Esophagus mucosa (tissue), 1 donor: ENCODE measurements around the gene PTH1R. TPM values are rescaled to one million over a fixed set of nuclear protein-coding genes. Genes with fewer than 3 reads are reported as not detected.

Experiments used
- ATAC-seq: fragments of 200-7000 bp; cut with Tn5 transposase; one replicate; pipeline ENCODE4 v1.9.1; 2020
- total RNA-seq: library from RNA; stranded (reverse); gene quantifications from one replicate; pipeline ENCODE4 v1.2.4, GENCODE V29; 2023
- donor health status: DM: yes; HTN: yes; CAD: no.

Gene PTH1R
- total RNA-seq, 1 donor from 2014 or later = 0.28 TPM

DNA sequence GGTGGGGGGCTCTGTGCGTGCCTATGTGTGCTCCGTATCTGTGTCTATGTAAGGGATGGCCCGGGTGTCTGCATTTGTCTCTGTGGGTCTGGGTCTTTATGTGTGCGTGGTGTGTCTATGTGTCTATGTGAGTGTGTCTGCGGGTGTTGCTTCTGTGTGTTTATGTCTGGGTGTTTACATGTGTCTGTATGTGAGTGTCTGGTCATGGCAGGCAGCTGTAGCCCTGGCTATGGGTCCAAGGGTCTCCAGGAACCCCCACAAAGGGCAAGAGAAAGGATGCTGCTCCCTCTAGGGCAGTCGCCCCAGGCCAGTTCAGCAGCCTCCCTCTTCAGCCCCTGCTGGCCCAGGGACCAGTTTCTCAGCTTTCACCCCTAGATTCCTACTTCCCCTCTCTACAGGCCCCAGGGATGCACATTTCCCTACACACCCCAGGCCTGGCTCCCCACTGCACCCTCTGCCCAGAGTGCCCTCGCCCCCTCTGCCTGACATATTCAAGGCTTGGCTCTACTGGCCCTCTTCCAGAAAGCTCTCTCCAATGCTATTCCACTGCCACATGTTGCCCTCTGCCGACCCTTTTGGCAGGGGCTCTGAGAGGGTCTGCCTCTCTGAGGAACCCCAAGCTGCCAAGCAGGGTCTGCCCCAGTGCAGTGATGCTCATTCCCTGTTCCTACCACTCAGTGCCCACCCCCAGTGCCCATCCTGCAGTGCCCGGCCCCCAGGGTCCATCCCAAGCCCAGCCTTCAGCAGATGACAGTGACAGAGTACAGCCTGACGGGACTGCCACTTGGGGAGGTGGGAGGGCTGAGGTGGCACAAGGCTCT lies 13.2 kb upstream of the PTH1R start:
- no peak for ATAC-seq

DNA sequence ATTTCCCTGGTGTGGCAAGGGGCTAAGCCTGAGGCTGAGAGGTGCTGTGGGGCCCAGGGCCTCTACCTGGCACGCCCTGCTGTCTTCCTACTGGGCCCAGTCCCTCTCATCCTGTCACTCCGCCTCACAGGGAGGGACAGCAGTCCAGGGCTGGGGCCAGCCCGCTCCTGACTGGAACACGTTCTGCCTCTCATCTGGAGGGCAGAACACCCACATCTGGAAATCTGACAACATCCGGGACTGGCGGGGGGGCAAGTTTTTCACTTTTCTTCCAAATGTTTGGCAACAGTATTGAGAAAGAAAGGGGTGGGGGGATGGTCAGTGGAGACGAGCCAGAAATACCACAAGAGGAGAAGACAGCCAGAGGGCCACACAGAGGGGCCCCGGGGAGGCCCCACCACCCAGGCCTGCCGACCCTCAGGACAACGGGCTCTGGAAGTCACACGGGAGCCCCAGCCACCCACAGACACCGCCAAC lies 12.5 kb upstream of the PTH1R start:
- ATAC-seq = no peak

DNA sequence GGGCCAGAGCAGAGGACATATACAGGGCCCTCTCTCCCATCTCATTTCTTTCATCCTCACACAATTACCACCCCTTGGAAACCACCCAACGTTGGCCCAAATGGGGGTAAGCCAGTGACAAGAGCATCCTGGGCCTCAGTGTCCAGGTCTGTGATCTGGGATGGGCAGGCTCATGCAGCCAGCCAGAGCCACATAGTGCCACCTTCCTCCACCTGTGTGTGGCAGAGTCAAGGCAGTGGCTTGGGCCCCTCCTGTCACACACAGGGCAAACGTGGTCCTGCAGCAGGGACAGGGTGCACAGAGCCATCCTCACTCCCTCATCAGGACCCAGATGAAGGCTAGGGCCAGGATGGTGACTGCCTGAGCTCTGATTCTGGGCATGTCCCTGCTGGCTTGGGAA lies 12.0 kb upstream of the PTH1R start:
- ATAC-seq = no peak

DNA sequence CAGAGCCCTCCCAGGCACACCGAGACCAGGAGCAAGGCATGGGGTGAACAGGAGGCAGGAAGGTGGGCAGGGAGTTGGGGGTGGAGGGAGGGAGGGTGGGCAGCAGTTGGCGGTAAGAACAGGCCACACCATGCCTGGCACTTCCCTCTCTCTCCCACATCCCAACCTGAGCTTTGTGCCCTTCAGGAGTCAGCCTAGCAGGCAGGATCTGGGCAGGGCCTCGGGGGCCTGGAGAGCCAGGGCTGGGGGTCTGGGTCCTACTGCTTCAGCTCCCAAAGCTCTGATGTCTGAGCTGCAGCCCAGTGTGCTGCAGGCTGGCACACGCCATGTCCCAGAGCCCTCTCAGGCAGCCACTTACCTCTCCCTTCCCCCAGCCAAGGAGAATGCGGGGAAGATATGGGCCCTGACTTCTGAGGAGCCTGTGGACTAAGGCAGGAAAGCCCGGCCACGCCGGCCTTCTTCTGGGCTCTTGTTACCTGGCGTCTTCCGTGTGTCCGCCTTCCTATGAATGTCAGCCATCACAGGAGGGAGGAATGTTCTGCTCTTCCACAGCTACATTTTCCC lies 11.4 kb upstream of the PTH1R start:
- ATAC-seq = no peak

DNA sequence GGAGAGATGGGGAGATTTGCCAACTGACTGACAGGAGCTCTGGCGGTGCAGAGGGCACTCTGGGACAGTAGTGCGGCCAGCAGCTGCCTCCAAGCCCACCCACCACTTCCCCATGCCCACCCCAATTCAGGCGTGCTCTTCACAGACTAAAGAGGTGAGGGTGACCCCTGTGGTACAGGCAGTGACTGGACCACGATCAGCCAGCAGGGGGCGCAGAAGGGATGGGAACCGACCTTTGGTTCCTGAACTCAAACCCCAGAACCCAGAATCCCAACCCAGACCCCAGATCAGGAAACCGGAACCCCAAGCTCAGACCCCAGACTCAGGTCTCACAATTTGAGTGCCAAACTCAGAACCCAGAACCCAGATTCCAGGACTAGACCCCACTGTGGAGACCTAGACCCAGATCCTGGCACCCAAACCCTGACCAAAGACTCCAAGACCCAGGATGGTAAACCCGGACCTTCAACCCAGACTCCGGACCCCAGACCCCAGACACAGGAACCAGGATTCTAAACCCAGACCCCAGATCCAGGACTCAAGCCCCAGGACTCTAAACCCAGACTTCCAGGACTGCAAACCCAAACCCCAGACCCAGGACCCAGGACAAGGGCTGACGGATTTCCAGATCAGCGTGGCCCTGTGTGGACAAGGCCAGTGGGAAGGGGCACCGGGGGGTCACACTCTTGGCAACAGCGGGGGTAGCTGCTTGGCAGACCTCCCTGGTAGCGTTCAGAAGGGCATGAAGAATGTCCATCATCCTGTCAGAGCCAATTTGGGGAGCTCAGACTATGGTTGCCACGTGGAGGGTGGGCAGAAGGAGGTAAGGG lies 10.6 kb upstream of the PTH1R start:
- ATAC-seq = peak; percentile 49

DNA sequence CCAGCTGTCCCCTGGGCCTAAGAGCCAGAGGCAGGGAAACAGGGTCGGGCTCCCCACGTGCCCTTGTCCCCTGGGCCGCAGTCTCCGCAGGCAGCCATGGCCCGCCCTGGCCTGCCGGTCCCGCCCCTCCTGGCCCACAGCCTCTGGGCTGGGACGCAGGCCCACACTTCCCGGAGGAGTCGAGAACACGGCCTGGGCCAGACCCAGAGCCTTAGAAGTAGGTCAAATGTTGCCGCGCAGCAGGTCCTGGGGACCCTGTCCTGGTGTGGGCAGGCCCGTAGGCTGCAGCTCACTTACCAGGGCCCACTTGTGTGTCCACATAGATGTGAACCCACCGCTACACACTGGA lies 10.0 kb upstream of the PTH1R start:
- ATAC-seq = peak; percentile 64

DNA sequence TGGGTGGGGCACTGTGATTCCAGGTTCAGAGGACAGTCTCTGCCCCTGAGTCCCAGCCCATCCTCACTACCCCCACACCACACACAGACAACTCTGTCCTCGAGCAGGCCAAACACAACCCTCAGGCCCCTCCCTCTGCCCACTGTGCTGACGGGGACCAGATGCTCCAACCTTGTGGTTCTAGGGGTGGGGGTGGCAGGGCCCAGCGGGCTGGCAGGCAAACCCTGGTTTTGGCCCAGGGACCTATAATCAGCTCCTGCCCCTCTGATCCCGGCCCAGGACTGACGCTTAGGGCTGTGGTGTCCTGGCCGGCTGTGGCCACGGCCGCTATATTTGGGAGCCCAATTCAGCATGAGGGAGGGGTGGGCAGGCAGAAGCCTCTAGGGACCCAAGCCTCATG lies 9.2 kb upstream of the PTH1R start:
- no peak for ATAC-seq

DNA sequence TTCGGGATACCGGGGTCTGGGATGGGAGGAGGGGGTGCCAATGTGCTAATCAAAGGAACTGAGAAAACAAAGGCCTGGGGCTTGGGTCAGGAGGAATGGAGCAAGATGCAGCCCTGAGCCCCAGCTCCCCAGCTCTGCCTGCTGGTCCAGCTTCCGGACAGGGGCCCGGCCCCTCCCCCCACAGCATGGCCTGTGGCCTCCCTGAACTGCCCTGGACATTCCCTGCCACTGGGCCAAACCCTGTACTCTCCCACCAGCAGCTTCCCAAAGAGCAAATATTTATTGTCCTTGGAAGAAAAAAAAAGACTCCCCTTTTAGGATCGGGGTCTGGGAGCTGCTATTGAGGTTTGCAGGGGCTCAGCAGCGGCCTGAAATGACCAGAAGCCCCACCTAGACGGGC lies 8.6 kb upstream of the PTH1R start:
- no peak for ATAC-seq

DNA sequence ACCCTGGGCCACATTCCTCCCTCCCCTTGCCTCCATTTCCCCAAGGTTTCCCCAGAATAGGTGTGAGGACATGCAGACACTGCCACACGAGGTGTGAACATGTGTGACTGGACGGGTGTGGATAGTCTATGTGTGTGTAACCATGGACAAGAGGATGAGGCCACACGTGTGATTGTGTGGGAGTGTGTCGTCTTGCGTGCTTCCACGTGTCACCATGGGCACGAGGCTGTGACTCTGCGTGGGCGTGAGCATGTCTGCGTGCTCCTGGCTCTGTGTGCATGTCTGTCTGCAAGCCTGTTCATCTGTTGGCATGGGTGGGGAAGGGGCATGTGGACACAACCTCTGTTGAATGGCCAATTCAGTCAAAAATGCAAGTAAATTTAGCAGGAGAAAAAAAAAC lies 8.1 kb upstream of the PTH1R start:
- no peak for ATAC-seq

DNA sequence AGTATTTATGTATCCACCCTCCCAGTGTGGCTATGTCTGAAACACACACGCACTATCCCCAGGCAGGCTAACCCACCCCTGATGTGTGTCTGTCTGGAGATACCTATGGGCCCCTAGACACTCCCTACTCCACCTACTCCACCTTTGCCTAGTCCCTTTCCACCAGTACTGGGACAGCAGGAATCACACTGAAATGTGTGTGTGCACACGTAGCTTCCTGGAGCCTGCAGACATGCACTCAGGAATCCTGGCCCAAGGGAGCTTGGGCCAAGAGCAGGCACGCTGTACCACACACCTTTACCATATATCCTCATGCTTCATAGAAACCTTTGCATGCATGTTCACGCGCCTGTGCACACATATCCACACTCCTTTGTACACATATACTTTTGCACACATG lies 6.9 kb upstream of the PTH1R start:
- no peak for ATAC-seq

DNA sequence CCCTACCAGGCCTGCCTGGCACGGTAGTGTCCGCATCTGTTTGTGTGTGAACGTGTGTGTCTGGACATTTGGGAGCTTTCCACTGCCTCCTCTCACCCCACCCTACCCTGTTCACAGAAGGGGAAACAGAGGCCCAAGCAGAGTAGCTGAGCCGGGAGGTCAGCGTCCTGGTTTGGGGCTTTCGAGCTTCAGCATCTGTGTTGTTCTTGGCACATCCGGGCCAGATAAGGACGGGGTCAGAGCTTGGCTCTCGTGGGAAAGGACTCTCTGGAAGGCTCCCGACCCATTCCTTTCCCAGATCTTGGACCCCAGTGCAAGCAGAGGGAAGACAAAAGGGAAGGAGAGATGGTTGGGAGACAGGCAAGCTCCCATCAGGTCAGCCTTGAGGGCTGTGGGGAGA lies 6.3 kb upstream of the PTH1R start:
- ATAC-seq = no peak

DNA sequence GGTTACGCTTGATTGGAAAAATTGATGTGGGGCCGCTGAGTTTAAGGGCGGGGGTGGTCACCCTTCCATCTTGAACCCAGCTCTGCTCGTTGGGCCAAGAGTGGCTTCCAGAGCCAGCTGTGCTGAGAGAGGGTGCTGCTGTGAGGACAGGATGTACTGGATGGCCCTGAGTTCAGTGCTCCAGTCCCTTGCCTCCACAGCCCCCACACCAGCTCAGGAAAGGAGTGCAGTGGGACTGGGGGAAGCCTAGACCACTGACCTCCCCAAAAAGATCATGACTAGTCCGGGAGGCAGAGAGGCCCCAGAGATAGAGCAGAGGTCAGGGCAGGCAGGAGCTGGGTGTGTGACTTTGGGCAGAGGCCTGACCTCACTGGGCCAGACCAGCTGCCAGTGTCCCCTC lies 4.0 kb upstream of the PTH1R start:
- no peak for ATAC-seq

DNA sequence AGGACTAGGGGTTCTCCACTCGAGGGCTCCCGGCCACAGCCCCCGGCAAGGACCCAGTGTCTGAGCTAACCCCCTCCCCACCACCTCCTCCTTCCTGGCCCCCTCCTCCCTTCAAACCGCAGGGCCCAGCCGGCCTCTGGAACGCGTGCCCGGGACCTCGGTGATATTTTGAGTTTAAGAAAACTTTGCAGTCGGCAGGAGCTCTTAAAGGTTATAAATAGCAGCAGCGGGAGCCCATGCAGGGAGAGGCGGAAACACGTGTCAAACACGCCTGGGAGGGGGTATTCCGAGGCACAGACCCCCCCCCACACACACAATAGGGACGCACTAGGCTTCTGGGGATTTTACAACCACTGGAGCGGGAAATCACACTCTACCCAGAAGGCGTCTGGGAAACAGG lies 3.1 kb upstream of the PTH1R start:
- no peak for ATAC-seq

DNA sequence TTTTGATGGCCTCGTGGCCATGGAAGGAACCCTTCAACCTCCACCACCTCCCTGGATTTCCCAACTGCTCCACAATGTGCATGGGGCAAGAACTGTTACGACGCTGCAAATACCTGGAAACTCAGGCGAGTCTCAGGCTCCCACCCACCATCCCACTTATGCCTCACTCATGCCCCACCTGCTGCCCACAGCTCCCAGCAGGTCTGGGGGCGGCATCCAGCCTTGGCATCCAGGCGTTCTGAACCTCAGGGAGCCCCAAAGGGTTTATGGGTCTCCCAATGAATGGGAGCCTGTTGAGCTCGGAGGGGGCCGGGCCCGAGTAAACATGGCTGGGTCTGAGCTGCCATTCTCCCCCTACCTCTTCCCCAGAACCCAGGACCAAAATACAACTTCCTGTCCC lies 2.0 kb upstream of the PTH1R start:
- no peak for ATAC-seq

DNA sequence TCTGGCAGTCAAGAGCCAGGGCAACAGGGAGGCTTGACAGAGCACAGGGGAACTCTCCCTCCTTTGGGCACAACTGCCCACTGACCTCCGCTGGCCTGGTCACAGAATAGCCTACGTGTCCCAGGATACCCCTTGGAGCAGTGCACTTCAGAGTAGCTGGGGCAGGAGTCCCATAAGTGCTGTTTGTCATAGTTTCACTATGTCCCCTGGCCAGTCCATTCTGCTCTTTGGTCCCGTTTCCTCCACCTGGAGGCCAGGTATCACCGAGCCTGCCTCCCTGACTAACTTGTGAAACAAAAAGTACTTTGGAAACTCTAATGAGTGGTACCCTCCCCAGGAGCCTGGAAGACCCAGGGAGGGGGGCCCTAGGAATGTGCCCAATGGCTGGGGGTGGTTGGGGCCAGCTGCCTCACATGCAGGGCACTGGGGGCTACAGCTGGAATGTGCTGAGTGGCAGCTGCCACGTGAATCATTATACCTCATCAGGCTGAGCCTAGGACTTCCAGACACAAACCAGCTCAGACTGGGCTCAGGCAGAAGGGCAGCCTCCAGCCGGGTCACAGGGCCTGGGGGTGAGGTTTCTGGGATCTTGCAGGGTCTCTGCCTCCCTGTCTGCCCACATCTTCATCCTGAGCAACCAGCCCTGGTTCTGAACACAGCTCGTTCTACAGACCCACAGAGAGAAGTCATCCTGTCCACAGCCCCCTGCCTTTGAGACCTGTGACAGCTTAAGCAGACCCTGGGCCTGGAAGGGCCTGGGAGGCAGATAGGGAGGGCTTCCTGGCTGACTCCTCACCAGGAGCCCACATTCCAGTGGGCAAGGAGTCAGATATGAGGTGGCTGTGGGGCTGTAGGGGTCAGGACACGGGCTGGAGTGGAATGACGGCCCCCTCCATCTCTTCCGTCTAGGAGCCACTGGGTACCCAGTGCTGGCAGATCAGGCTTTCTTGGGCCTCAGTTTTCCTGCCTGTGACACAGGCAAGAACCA lies 914 bp upstream of the PTH1R start:
- no peak for ATAC-seq

DNA sequence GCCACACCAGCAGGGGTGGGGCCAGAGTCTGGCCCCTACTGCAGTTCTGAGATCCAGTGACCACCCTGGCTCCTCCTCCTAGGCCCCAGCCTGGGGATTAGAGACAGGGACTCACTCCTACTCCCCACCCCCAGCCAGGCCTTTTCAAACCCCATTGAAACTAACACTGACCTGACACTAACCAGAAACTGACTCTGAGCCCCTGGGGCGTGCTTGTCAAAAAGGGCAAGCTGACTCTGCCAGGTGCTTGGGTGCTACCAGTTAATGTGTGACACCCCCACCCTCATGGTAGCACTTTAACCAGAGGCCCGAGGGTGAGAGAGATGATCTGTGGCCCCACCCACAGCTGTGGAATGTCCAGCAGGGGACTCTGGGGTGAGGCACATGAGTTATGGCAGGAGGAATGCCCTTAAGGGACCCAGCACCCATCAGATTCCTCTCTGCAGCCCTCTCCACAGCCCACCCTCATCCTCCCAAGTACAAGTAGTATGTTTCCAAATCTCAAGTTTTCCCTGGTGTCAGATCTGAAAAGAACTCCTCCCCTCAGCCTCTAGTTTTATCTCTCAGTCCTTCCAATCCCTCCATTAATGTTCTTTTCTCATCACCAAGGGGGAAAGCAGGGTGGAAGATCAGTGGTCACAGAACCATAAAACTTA lies 1.4 kb downstream of the PTH1R start:
- no peak for ATAC-seq

DNA sequence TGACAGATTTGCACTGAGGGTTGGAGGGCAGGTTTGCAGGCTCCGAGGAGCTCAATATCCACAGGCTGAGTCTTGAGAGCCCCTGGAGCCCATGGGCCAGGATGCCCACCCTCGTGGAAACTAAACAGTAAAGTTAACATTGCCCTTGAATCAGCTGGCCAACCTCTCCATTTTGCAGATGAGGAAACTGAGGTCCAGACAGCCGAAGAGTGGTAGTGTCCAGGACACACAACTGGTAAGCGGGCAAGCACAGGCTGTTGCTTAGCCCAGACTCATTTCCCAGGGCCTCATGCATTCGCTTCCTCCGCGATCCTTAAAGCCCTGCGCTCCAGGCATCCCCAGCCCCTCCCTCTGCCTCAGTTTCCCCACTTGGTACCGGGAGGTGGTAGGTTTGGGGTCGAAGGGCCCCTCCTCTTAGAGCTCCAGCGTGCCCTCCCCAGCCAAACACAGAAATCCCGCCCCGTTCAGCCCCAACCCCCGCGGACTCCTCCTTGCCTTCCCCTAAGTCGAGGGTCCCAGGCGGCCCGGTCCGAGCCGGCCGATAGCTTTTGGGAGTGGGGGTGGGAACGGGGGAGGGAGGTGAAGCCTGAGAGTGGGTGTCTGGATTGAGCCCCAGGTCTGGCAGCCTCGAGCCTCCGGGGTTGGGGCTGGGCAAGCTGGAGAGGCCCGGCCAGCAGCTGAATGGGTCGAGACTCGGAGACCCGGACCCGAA lies 3.5 kb downstream of the PTH1R start:
- no peak for ATAC-seq

DNA sequence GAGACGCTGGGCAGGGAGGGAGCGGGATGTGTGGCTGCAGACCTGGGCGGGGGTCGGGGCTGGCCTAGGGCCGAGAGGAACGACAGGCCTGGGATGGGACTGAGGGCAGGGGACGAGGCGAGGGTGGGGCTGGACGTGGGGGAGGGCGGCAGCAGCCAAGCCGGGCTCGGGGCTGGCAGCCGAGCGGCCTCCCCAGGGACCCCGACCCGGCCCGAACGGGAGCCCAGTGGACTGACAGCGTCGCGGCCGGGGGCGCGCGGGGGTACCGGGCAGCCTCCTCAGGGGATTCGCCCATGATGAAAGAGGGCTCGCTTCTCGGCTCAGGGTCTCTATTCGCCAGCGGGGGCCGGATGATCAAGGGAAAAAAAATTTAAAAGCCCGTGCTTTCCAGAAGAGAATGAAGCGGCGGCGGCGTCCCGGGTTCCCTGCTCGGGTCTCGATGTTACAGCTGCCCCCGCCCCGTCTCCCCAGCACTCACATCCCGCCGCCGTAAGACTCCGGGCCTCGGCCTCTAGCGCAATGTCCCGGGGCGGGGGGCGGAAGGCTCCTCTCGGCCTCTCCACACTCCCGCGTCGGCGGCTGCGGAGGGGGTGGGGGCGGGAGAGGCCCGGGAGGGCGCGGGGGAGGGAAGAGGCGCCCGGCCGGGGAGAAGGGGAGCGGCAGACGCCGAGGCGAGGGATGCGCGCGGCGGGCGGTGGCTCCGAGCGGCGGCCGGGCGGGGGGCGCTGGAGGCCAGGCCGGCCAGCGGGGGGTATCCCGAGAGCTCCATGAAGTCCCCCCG lies 4.3 kb downstream of the PTH1R start:
- ATAC-seq = peak; percentile 22

DNA sequence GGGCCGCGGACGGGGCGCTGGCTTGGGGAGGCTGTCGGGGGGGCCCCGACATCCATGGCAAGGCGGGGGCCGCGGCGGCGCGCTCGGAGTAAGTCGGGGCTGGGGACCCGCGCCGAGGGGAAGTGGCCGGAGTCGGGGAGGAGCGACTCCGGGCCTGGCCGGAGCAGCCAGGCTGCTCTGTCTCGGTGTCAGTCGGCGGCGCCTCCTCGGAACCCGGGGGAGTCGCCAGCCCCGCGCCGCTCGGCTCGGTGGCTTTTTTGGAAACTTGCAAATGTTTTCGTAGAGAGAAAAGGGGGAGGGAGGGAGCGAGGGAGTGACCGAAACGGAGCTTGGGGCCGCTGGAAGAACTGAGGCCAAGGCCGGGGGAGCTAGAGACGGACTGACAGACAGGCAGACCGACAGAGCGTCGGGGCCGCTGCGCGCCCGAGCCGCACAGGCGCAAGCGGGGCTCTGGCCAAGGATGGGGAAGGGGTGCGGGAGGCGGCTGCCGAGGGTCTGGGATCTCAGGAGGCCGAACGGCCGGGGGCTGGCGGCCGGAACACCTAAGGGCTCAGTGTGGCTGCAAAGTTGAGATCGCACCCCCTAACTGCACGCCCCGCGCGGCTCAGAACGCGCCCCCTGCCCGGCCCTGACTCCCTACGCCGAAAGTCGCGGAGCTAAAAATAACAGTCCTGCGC lies 5.0 kb downstream of the PTH1R start:
- peak; percentile 21 for ATAC-seq
